Keratinocyte (primary cell): Measurements from ENCODE around the gene GNAT2.

ENCODE experiments used
- EZH2 ChIP-seq: IDR thresholded peaks from one replicate; pipeline ENCODE4 v1.6.1; 2012; ENCODE audit warnings: inconsistent platforms, mild to moderate bottlenecking, low read length, moderate library complexity
- TF ChIP-seq, protein P1 (sequence below), 3 experiments: IDR thresholded peaks in 1 of 3; conservative IDR thresholded peaks in 1 of 3; optimal IDR thresholded peaks in 1 of 3; 2 replicates in 2 of 3; 3 replicates in 1 of 3; pipeline versions ENCODE3 to v1.5.1; 2011; ENCODE audit warnings: low read length in 3 of 3, mild to moderate bottlenecking in 3 of 3, moderate library complexity in 2 of 3, control low read depth in 1 of 3, inconsistent platforms in 1 of 3; ENCODE audit not compliant: insufficient read depth in 2 of 3; ENCODE audit errors: extremely low read depth in 1 of 3

DNA sequence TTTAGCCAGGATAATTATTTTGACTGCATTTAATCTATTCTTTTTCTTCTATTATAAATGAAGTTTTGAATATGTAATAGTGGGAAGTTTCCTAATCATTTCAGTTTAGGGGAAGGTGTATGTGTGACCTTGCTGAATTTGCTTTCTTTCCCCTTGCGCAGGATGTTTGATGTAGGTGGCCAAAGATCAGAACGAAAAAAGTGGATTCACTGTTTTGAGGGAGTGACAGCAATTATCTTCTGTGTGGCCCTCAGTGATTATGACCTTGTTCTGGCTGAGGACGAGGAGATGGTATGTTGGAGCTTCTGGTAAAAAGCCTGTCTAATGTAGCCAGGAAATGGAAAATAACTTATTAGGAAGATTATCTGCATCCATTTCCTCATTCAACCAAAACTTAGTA is 33.4 kb downstream of the GNAT2 start:
- no peak for TF ChIP-seq EZH2
- TF ChIP-seq, protein P1, sequence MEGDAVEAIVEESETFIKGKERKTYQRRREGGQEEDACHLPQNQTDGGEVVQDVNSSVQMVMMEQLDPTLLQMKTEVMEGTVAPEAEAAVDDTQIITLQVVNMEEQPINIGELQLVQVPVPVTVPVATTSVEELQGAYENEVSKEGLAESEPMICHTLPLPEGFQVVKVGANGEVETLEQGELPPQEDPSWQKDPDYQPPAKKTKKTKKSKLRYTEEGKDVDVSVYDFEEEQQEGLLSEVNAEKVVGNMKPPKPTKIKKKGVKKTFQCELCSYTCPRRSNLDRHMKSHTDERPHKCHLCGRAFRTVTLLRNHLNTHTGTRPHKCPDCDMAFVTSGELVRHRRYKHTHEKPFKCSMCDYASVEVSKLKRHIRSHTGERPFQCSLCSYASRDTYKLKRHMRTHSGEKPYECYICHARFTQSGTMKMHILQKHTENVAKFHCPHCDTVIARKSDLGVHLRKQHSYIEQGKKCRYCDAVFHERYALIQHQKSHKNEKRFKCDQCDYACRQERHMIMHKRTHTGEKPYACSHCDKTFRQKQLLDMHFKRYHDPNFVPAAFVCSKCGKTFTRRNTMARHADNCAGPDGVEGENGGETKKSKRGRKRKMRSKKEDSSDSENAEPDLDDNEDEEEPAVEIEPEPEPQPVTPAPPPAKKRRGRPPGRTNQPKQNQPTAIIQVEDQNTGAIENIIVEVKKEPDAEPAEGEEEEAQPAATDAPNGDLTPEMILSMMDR (optimal IDR thresholded peaks at IDR 0.05 in 1 of 3, IDR thresholded peaks at IDR 0.05 in 1 of 3, conservative IDR thresholded peaks at IDR 0.05 in 1 of 3; ENCODE audit: extremely low read depth in 1 of 3, insufficient read depth in 2 of 3, low read length in 3 of 3), result no peak
